HepG2 (cell line): Measurements from ENCODE around the gene S100A4. TPM values are rescaled to one million over a fixed set of nuclear protein-coding genes. Genes with fewer than 3 reads are reported as not detected.

Experiments
- ATAC-seq: fragments of 200-7000 bp; cut with Tn5 transposase; 3 replicates; pipeline ENCODE4 v1.9.1; 2020; ENCODE audit warnings: mild to moderate bottlenecking, moderate library complexity
- BruUV-seq: library from RNA; stranded (reverse); fragments of 400-500 nt; replicated peaks from 2 replicates; lab custom pipeline; 2021; lab: Mats Ljungman, UMichigan
- CTCF ChIA-PET: fragments of 300-600 bp; formaldehyde crosslinking; extraction: SDS; loops from one replicate; lab custom pipeline; 2021; ENCODE audit warnings: low total read pairs, inconsistent platforms, low intra/inter-chr PET ratio; lab: Yijun Ruan, JAX
- POLR2A ChIA-PET: fragments of 350-600 bp; sonication (Branson Sonifier 250); formaldehyde crosslinking; loops from one replicate; lab custom pipeline; 2020; ENCODE audit warnings: antibody characterized with exemption, inconsistent platforms; lab: Yijun Ruan, JAX
- DNase-seq: peaks from one replicate; pipeline ENCODE4 v3.0.0-alpha.2; 2015; ENCODE audit warnings: low spot score
- FAIRE-seq: peaks from 3 replicates; lab custom pipeline; 2011; peaks lifted over from hg19 to GRCh38; lab: Jason Lieb, UNC
- H2AFZ ChIP-seq: one replicate; pipeline ENCODE4 v1.6.1; 2011; ENCODE audit warnings: low read length, inconsistent platforms
- H3K27ac ChIP-seq: fragments of 300-600 bp; 3 replicates; pipeline ENCODE4 v1.8.0; 2011; ENCODE audit warnings: mixed run types, mild to moderate bottlenecking, mixed read lengths, low read length, inconsistent platforms; ENCODE audit not compliant: insufficient read depth; ENCODE audit errors: extremely low read length
- H3K27me3 ChIP-seq, 2 experiments: fragments of 200-600 bp in 1 of 2; 2 replicates in 1 of 2; 3 replicates in 1 of 2; pipeline versions ENCODE4 v1.6.0 to v1.8.0; 2011; ENCODE audit warnings: low read length in 2 of 2, mild to moderate bottlenecking in 2 of 2, moderate library complexity in 2 of 2, inconsistent platforms in 1 of 2; ENCODE audit not compliant: insufficient read depth in 2 of 2, control insufficient read depth in 1 of 2
- H3K36me3 ChIP-seq, 2 experiments: fragments of 200-600 bp in 1 of 2; replicated peaks in 1 of 2; 2 replicates in 1 of 2; 3 replicates in 1 of 2; pipeline versions ENCODE4 v1.5.1 to v1.8.0; 2011; ENCODE audit warnings: low read length in 2 of 2, inconsistent platforms in 1 of 2; ENCODE audit not compliant: insufficient read depth in 2 of 2, control insufficient read depth in 1 of 2
- H3K4me1 ChIP-seq: 2 replicates; pipeline ENCODE4 v1.5.1; 2012; ENCODE audit warnings: low read length, inconsistent platforms; ENCODE audit not compliant: insufficient read depth
- H3K4me2 ChIP-seq: 2 replicates; pipeline ENCODE4 v1.6.0; 2011; ENCODE audit warnings: low read depth, low read length, inconsistent platforms
- H3K4me3 ChIP-seq, 3 experiments: fragments of 200-600 bp in 1 of 3; sonication (generic), shearing (Covaris generic) in 1 of 3; replicated peaks in 1 of 3; 2 replicates each; pipeline ENCODE4 v1.5.1; 2011 to 2016; ENCODE audit warnings: low read length in 3 of 3, inconsistent platforms in 2 of 3, low read depth in 2 of 3, mild to moderate bottlenecking in 2 of 3, control low read depth in 1 of 3, mixed read lengths in 1 of 3; ENCODE audit not compliant: insufficient read depth in 1 of 3
- H3K79me2 ChIP-seq: one replicate; pipeline ENCODE4 v1.6.1; 2011; ENCODE audit warnings: low read length, inconsistent platforms; ENCODE audit not compliant: insufficient read depth
- H3K9ac ChIP-seq: 2 replicates; pipeline ENCODE4 v1.6.0; 2011; ENCODE audit warnings: mild to moderate bottlenecking, low read depth, low read length, inconsistent platforms; ENCODE audit not compliant: insufficient read depth
- H3K9me3 ChIP-seq: 2 replicates; pipeline ENCODE4 v1.5.1; 2012; ENCODE audit warnings: mild to moderate bottlenecking, low read length
- H4K20me1 ChIP-seq: 2 replicates; pipeline ENCODE4 v1.6.0; 2011; ENCODE audit warnings: inconsistent platforms, mild to moderate bottlenecking, low read length, moderate library complexity; ENCODE audit not compliant: insufficient read depth
- MAX ChIP-seq: IDR thresholded peaks from 2 replicates; pipeline ENCODE4 v1.6.1; 2012; ENCODE audit warnings: inconsistent platforms
- MEF2D ChIP-seq: sonication (generic); formaldehyde crosslinking; IDR thresholded peaks from 2 replicates; pipeline ENCODE4 v1.5.1; 2020; ENCODE audit warnings: mild to moderate bottlenecking, missing genetic modification reagents
- MYNN ChIP-seq: sonication (generic); formaldehyde crosslinking; IDR thresholded peaks from 2 replicates; pipeline ENCODE4 v1.4.0; 2020; ENCODE audit warnings: mild to moderate bottlenecking, low read depth, missing genetic modification reagents
- TRAFD1 ChIP-seq: sonication (generic); formaldehyde crosslinking; IDR thresholded peaks from 2 replicates; pipeline ENCODE4 v1.5.1; 2020; ENCODE audit warnings: missing genetic modification reagents, mild to moderate bottlenecking, borderline replicate concordance
- ZNF136 ChIP-seq: sonication (generic); formaldehyde crosslinking; IDR thresholded peaks from 2 replicates; pipeline ENCODE4 v1.8.1; 2022; ENCODE audit warnings: low read depth, mild to moderate bottlenecking, moderate library complexity, missing genetic modification reagents
- ZNF44 ChIP-seq: sonication (generic); formaldehyde crosslinking; IDR thresholded peaks from 2 replicates; pipeline ENCODE4 v1.5.1; 2020; ENCODE audit warnings: mild to moderate bottlenecking, missing genetic modification reagents
- ZNF468 ChIP-seq: sonication (generic); formaldehyde crosslinking; IDR thresholded peaks from 2 replicates; pipeline ENCODE4 v1.8.0; 2022; ENCODE audit warnings: mild to moderate bottlenecking, moderate library complexity, missing genetic modification reagents
- ZSCAN9 ChIP-seq: IDR thresholded peaks from 2 replicates; pipeline ENCODE4 v1.6.1; 2016; ENCODE audit warnings: borderline replicate concordance
- WGBS: methylation state at CpG from one replicate; pipeline ENCODE4 v1.1.6; 2017; ENCODE audit warnings: low lambda C conversion rate; 5-methylcytosine and 5-hydroxymethylcytosine counted together
- in situ Hi-C: cut with HindIII; loops from 2 replicates; pipeline ENCODE4 v1.10.0; 2017; ENCODE audit warnings: low pct_unique_long_range_greater_than_20kb; ENCODE audit not compliant: extremely low pct_ligation_motif_present
- intact Hi-C: fragments of 100-400 bp; cut with micrococcal nuclease; formaldehyde crosslinking; loops from one replicate; pipeline ENCODE4 v1.10.0; 2022; ENCODE audit not compliant: unreplicated experiment
- polyA plus RNA-seq, 8 experiments: library from polyadenylated mRNA; depleted of rRNA in 3 of 8; stranded (reverse) in 7 of 8; unstranded in 1 of 8; fragments of >200 nt; fragmentation: Illumina TruSeq in 4 of 8; extraction: Trizol in 4 of 8; gene quantifications; 2 replicates each; pipeline versions ENCODE4 v1.2.1 to v1.2.3, GENCODE V29; 2011 to 2016; ENCODE audit warnings: low read depth in 4 of 8, missing spikeins in 1 of 8, mixed read lengths in 1 of 8; ENCODE audit not compliant: insufficient read depth in 1 of 8
- total RNA-seq, 5 experiments: library from RNA; depleted of rRNA; stranded (reverse); fragments of >200 nt; fragmentation: Illumina TruSeq; extraction: Trizol; gene quantifications; 2 replicates each; pipeline ENCODE4 v1.2.3, GENCODE V29; 2016; ENCODE audit warnings: low read depth in 1 of 5
- TF ChIP-seq, protein P1 (sequence below), 2 experiments: IDR thresholded peaks; 2 replicates each; pipeline ENCODE4 v1.6.1; 2011 to 2012; ENCODE audit warnings: low read length in 2 of 2, borderline replicate concordance in 1 of 2, low read depth in 1 of 2, mild to moderate bottlenecking in 1 of 2, moderate library complexity in 1 of 2
- TF ChIP-seq, protein P2 (sequence below): sonication (generic); formaldehyde crosslinking; IDR thresholded peaks from 2 replicates; pipeline ENCODE4 v1.4.0; 2020; ENCODE audit warnings: missing genetic modification reagents

S100A4 gene
- total and polyA plus RNA-seq, 2 of the 13 experiments (the other 11 are each of a cell fraction or from before 2014, with no cell fraction given) = 12.9 to 20.2 TPM

GRCh38 chr1:153539395-153540093, 6.1 kb downstream of the S100A4 start:
- DNase-seq (no peak), ATAC-seq (no peak), FAIRE-seq (no peak)
- H3K4me2 ChIP-seq = no peak overlapping the region
- H3K9ac ChIP-seq = no peak overlapping the region
- H3K79me2 ChIP-seq = no peaks in the 10 kb centered on the region
- ChIA-PET POLR2A (no interaction called here), CTCF (no interaction called here)
- H3K4me1 ChIP-seq = peaks cover 90% of the 10 kb centered on the region
- H3K27me3 ChIP-seq = peaks cover 0 to 10% of the 10 kb centered on the region in 2 experiments; a peak in 2 of 5 replicates
- H3K9me3 ChIP-seq = no peaks in the 10 kb centered on the region
- intact Hi-C loops = no loop called here
- no peaks in the 10 kb centered on the region for H4K20me1 ChIP-seq
- BruUV-seq = no TSS peak
- no peak overlapping the region for H2AFZ ChIP-seq
- in situ Hi-C loops = no loop called here
- no peaks in the 10 kb centered on the region for H3K36me3 ChIP-seq
- H3K4me3 ChIP-seq = no peak overlapping the region
- H3K27ac ChIP-seq = no peak overlapping the region
- WGBS = 33% methylated on average over 4 of the region's 4 CpGs
- TF ChIP-seq ZNF44 = no peak
- TF ChIP-seq MYNN (CRISPR knock-in tag) = no peak
- TF ChIP-seq, protein P1, sequence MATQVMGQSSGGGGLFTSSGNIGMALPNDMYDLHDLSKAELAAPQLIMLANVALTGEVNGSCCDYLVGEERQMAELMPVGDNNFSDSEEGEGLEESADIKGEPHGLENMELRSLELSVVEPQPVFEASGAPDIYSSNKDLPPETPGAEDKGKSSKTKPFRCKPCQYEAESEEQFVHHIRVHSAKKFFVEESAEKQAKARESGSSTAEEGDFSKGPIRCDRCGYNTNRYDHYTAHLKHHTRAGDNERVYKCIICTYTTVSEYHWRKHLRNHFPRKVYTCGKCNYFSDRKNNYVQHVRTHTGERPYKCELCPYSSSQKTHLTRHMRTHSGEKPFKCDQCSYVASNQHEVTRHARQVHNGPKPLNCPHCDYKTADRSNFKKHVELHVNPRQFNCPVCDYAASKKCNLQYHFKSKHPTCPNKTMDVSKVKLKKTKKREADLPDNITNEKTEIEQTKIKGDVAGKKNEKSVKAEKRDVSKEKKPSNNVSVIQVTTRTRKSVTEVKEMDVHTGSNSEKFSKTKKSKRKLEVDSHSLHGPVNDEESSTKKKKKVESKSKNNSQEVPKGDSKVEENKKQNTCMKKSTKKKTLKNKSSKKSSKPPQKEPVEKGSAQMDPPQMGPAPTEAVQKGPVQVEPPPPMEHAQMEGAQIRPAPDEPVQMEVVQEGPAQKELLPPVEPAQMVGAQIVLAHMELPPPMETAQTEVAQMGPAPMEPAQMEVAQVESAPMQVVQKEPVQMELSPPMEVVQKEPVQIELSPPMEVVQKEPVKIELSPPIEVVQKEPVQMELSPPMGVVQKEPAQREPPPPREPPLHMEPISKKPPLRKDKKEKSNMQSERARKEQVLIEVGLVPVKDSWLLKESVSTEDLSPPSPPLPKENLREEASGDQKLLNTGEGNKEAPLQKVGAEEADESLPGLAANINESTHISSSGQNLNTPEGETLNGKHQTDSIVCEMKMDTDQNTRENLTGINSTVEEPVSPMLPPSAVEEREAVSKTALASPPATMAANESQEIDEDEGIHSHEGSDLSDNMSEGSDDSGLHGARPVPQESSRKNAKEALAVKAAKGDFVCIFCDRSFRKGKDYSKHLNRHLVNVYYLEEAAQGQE (IDR thresholded peaks at IDR 0.05; ENCODE audit: borderline replicate concordance in 1 of 2, low read depth in 1 of 2, low read length in 2 of 2) = no peak
- TF ChIP-seq, protein P2, sequence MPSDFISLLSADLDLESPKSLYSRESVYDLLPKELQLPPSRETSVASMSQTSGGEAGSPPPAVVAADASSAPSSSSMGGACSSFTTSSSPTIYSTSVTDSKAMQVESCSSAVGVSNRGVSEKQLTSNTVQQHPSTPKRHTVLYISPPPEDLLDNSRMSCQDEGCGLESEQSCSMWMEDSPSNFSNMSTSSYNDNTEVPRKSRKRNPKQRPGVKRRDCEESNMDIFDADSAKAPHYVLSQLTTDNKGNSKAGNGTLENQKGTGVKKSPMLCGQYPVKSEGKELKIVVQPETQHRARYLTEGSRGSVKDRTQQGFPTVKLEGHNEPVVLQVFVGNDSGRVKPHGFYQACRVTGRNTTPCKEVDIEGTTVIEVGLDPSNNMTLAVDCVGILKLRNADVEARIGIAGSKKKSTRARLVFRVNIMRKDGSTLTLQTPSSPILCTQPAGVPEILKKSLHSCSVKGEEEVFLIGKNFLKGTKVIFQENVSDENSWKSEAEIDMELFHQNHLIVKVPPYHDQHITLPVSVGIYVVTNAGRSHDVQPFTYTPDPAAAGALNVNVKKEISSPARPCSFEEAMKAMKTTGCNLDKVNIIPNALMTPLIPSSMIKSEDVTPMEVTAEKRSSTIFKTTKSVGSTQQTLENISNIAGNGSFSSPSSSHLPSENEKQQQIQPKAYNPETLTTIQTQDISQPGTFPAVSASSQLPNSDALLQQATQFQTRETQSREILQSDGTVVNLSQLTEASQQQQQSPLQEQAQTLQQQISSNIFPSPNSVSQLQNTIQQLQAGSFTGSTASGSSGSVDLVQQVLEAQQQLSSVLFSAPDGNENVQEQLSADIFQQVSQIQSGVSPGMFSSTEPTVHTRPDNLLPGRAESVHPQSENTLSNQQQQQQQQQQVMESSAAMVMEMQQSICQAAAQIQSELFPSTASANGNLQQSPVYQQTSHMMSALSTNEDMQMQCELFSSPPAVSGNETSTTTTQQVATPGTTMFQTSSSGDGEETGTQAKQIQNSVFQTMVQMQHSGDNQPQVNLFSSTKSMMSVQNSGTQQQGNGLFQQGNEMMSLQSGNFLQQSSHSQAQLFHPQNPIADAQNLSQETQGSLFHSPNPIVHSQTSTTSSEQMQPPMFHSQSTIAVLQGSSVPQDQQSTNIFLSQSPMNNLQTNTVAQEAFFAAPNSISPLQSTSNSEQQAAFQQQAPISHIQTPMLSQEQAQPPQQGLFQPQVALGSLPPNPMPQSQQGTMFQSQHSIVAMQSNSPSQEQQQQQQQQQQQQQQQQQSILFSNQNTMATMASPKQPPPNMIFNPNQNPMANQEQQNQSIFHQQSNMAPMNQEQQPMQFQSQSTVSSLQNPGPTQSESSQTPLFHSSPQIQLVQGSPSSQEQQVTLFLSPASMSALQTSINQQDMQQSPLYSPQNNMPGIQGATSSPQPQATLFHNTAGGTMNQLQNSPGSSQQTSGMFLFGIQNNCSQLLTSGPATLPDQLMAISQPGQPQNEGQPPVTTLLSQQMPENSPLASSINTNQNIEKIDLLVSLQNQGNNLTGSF (CRISPR knock-in tag) = no peak
- TF ChIP-seq ZNF136 (CRISPR knock-in tag) = no peak
- TF ChIP-seq ZSCAN9 (CRISPR knock-in tag) = no peak
- no peak for TF ChIP-seq ZNF468 (CRISPR knock-in tag)
- no peak for TF ChIP-seq TRAFD1 (CRISPR knock-in tag)
- no peak for TF ChIP-seq MEF2D
- no peak for TF ChIP-seq MAX
